CD4-positive, alpha-beta T cell treated with Interleukin-17A for 1 hour (primary cell): Measurements from ENCODE around the gene NRXN2.

Source experiments
- DNase-seq: peaks from one replicate; pipeline ENCODE4 v3.0.0-alpha.2; 2020

The NRXN2 gene

GRCh38 chr11:64621283-64622019, 101.5 kb downstream of the NRXN2 start:
- no peak for DNase-seq

DNA sequence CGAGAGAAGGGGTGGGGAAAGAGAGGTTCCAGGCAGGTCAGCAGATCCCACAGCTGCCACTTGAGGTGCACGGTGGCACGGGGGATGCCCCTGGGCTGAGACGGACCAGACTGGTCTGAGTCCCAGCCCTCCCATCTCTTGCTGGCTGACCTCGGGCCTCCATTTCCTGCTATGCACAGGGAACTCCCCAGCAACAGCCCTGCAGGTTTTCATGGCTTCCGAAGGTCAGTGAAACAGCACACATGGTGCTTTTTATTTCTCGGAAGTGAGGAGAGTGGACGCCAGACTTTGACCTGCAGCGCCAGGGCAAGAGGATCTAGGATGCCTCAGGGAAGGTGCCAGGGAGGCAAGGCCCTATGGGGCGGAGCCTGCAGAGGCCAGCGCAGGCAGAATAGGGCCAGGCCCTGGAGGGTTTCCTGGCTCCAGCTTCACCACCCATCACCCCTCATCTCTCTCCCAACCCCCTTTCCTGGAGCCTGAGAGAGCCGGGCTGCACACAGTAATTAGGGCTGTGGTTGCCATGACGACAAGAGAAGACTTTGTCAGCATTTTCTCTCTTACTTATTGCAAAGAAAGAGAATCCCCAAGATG, 102.5 kb downstream of the NRXN2 start:
- DNase-seq = no peak

- DNase-seq = no peak
Measured at GRCh38 chr11:64619811-64620380, 103.1 kb downstream of the NRXN2 start.

DNA sequence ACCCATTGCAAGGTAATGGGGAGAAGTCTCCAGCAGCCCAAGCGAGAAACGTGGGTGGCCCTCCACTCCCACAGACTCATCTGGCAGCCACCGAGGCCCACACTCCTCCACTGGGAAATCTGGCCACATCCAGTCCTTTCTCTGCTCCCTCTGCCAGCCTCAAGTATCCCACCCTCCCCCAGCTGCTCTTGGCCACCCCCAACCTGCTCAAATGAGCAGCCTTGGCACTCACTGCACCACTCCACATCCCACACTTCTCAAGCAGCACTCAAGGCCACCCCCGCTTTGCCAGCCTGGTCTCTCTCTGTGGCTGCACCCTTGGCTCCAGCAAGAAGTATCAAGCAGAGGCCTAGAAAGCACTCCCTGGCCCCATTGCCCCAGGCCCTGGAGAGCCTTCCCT, 103.8 kb downstream of the NRXN2 start:
- no peak for DNase-seq

DNA sequence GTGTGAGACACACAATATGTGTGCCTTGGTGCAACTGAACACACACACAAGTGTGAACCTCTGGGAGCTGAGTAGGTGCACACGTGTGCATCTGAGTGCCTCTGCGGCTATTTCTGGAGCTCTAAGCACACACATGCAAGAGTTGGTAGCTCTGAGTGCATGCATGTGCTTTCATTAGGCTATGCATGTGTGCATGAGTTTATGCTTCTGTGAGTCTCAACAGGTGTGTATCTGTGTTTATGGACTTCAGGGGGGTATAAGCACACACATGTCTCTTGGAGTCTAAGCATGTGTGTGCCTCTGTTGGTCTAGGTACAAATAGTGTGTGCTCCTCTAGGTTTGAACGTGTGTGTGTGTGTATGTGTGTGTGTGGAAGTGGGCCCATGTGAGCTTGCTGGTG, 106.2 kb downstream of the NRXN2 start:
- DNase-seq = no peak

GRCh38 chr11:64614917-64615316, 108.1 kb downstream of the NRXN2 start:
- no peak for DNase-seq

- DNase-seq = no peak
Measured at GRCh38 chr11:64613648-64614047, 109.3 kb downstream of the NRXN2 start.

DNA sequence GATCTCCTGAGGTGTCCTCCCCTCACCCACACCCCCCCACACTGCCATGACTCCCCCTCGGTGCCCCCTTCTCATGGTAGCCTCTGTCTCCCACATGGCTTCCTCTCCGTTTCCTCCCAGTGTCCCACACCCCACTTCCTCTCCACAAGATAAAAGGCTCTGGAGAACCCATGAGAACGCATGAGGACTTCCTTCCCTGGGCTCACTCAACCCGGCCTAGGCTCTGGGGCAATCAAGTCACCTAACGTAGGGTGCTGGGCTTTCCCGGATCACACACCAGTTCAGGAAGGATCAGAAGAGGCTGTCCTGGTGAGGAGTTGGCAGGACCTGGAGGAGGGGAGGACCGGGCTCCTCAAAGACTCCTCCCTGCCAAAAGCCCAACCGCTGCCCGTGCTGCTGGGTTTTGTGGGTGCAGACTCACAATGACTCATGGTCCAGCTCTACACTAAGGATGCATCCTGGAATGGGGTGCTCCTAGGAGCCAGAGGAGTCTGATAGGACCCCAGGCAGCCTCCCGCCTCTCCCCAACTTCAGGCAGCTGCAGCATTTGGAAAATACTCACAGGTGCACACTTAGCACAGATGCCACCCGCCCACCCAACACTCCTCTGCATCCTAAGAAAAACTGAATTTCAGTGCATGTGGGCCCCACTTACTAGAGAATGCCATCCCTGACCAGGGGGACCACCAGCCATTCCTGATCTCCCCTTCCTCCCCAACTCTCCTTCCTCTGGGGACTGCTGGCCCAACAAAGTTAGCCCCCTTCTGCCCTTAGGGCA, 110.9 kb downstream of the NRXN2 start:
- DNase-seq = no peak

DNA sequence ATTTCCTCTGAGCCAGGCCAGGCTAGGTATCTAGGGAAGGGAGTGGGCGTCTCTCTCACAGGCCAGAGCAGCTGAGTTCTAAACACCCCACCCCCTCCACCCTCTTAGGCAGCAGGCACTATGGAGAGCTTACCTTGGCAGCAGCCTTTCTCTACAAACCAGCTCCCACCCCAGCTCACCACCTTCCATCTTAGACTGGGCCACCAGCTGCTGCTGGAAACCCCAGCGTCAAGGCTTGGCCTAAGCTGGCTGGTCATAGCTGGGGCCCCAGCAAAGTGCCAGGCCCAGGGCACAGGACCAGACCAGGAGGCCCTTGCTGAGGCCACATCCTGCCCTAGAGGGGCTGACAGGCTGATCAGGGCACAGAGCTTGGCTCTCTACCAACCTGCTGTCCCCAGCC, 111.8 kb downstream of the NRXN2 start:
- DNase-seq = no peak

GRCh38 chr11:64610596-64610995, 112.4 kb downstream of the NRXN2 start:
- DNase-seq = no peak

- DNase-seq = no peak
Measured at GRCh38 chr11:64609436-64610047, 113.5 kb downstream of the NRXN2 start.

GRCh38 chr11:64608636-64609035, 114.4 kb downstream of the NRXN2 start:
- no peak for DNase-seq

DNA sequence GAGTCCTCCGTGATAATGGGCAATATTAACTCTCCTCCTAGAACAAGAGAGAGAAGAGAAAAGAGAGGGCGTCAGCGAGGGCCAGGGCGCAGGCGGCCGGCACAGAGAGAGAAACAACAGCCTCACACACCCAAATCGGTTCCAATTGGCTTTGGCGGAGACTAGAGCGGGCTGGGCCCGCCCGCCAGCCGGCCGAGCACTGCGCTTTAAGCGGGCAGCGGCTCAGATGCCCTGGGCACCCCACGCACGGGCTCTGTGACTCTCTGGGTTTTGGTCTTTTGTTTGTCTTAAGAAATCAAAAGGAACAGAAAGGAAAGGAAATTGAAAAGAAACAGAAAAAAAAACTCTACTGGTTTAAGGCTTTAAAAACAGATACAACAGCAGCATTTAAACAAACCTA, 115.0 kb downstream of the NRXN2 start:
- DNase-seq = no peak

GRCh38 chr11:64607381-64607985, 115.5 kb downstream of the NRXN2 start:
- no peak for DNase-seq

GRCh38 chr11:64606796-64607380, 116.1 kb downstream of the NRXN2 start:
- no peak for DNase-seq

- DNase-seq = no peak
Measured at GRCh38 chr11:64605656-64606585, 117.1 kb downstream of the NRXN2 start.

GRCh38 chr11:64605244-64605560, 117.8 kb downstream of the NRXN2 start:
- no peak for DNase-seq

DNA sequence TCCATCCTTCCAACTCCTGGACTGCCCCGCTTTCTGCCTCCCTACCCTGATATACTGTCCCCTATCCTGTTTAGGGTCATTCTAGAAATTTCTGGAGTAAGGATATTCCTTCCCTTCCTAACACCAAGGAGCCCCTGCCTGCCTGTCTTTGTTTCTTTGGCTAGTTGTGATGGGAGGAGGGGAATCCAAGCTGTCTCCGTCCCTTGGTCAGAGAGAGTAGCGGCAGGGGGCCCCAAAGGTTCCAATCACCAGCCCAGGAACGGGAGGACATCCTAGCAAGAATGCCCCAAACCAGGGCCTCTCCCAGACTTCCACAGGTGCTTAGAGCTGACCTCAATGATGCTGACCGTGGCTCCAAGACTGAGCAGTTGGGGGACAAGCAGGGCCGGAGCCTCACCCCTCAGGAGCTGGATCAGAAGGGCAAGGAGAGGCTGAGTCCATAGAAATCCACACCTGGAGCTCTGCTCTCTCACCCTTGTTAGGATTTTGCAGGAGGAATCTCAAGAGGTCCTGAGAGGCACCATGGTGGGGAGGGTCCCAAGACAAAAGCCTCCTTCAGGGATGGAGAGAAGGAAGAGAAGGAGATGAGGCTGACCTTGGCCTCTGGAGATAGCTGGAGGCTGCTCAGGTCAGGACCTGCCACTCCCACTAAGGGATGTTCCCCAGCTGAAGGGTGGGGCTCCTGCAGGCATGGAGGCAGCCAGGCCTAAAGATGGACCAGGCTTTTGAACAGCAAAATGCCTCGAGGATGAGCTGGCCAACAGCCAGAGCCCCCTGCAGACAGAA, 118.3 kb downstream of the NRXN2 start:
- no peak for DNase-seq

DNA sequence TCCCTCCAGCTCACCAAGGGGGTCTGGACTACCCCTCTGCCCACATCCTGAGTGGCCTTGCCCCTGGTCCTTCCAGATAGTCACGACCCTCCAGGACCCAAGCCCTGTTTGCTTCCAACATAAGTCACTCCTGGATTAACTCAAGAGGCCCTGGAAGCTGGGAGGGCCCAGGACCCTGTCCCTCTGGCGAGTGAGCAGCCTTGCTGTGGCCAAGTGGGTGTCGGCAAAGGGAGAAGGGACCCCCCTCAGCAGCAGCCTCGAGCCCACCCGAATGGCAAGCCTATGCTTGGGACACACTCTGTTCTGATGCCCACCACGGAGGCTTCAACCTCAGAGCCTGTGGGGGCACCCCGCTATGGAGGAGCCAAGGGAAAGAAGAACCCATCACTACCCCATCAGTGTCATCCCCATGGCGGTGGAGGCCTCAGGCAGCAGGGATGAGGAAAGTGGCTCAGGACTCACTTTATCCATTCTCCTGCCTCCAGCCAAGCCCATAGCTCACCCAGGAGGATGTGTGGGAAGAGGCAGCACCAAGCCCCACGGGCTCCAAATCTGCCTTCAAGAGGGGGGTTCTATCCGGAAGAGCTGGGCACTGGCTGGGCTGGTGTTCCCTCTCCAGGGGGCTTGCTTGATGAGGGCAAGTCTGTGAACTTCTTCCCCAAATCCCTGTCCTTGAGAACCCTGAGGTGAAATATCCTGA, 119.4 kb downstream of the NRXN2 start:
- DNase-seq = no peak

- DNase-seq = no peak
Measured at GRCh38 chr11:64602466-64603070, 120.4 kb downstream of the NRXN2 start.
